CD14-positive monocyte (primary cell): ENCODE results near the gene SLC25A40. TPM values are rescaled to one million over a fixed set of nuclear protein-coding genes. Genes with fewer than 3 reads are reported as not detected.
"Not testable (repeated sequence)": the region's sequence is repeated elsewhere in the genome, so short reads cannot be mapped to it uniquely, and the experiment has no call there.

Source experiments
- DNase-seq, 3 donors: peaks; one replicate each; pipeline ENCODE4 v3.0.0-alpha.2; 2011 to 2022
- H2AFZ ChIP-seq: 2 replicates; pipeline ENCODE4 v1.6.0; 2012; ENCODE audit warnings: mild to moderate bottlenecking, low read depth, low read length, inconsistent platforms; ENCODE audit not compliant: insufficient read depth, poor library complexity, severe bottlenecking
- H3K27ac ChIP-seq, 2 donors: 1 replicate in 1 of 2; 2 replicates in 1 of 2; pipeline ENCODE4 v1.5.1; 2012 to 2013; ENCODE audit warnings: low read length in 2 of 2, control low read depth in 1 of 2, inconsistent platforms in 1 of 2, low read depth in 1 of 2, mild to moderate bottlenecking in 1 of 2
- H3K27me3 ChIP-seq, 2 donors: one replicate each; pipeline versions ENCODE4 v1.6.0 to v1.6.1; 2011 to 2013; ENCODE audit warnings: low read length in 2 of 2; ENCODE audit not compliant: control insufficient read depth in 2 of 2, insufficient read depth in 2 of 2
- H3K36me3 ChIP-seq, 2 donors: replicated peaks in 1 of 2; 1 replicate in 1 of 2; 2 replicates in 1 of 2; pipeline versions ENCODE4 v1.5.1 to v1.6.1; 2012 to 2013; ENCODE audit warnings: low read length in 2 of 2, control low read depth in 1 of 2, inconsistent platforms in 1 of 2, mild to moderate bottlenecking in 1 of 2; ENCODE audit not compliant: insufficient read depth in 2 of 2, control insufficient read depth in 1 of 2
- H3K4me1 ChIP-seq, 2 donors: 1 replicate in 1 of 2; 2 replicates in 1 of 2; pipeline versions ENCODE4 v1.5.1 to v1.6.1; 2012 to 2013; ENCODE audit warnings: low read length in 2 of 2, control low read depth in 1 of 2, inconsistent platforms in 1 of 2, mild to moderate bottlenecking in 1 of 2, moderate library complexity in 1 of 2; ENCODE audit not compliant: insufficient read depth in 2 of 2, control insufficient read depth in 1 of 2
- H3K4me2 ChIP-seq: replicated peaks from 2 replicates; pipeline ENCODE3; 2012; ENCODE audit warnings: low read length, moderate library complexity, mild to moderate bottlenecking; ENCODE audit not compliant: poor library complexity, severe bottlenecking; ENCODE audit errors: extremely low read depth
- H3K4me3 ChIP-seq, 3 experiments: fragments of 200-600 bp in 1 of 3; sonication (generic) in 1 of 3; replicated peaks in 1 of 3; 1 replicate in 2 of 3; 2 replicates in 1 of 3; pipeline ENCODE4 v1.5.1; 2011 to 2013; ENCODE audit warnings: low read length in 3 of 3, mild to moderate bottlenecking in 3 of 3, control low read depth in 2 of 3, low read depth in 2 of 3, inconsistent platforms in 1 of 3, moderate library complexity in 1 of 3
- H3K79me2 ChIP-seq: 2 replicates; pipeline ENCODE4 v1.6.0; 2012; ENCODE audit warnings: mild to moderate bottlenecking, control low read depth, inconsistent platforms, low read length, moderate library complexity; ENCODE audit not compliant: insufficient read depth
- H3K9ac ChIP-seq: 2 replicates; pipeline ENCODE4 v1.6.0; 2017; ENCODE audit warnings: low read length, mild to moderate bottlenecking; ENCODE audit not compliant: insufficient read depth, poor library complexity, severe bottlenecking
- H3K9me3 ChIP-seq, 2 donors: replicated peaks in 1 of 2; 1 replicate in 1 of 2; 2 replicates in 1 of 2; pipeline versions ENCODE4 v1.5.1 to v1.6.1; 2012 to 2013; ENCODE audit warnings: low read length in 2 of 2, control low read depth in 1 of 2; ENCODE audit not compliant: control insufficient read depth in 1 of 2, insufficient read depth in 1 of 2
- H4K20me1 ChIP-seq: 2 replicates; pipeline ENCODE4 v1.6.0; 2012; ENCODE audit warnings: mild to moderate bottlenecking, low read length, control low read depth, moderate library complexity; ENCODE audit not compliant: insufficient read depth
- H3K27ac Mint-ChIP-seq, 7 donors: one replicate each; pipeline ENCODE4 v1.8.0; 2020; ENCODE audit warnings: mild to moderate bottlenecking in 7 of 7, mixed read lengths in 7 of 7, moderate library complexity in 6 of 7, inconsistent platforms in 2 of 7
- H3K27me3 Mint-ChIP-seq, 3 donors: one replicate each; pipeline ENCODE4 v1.8.0; 2021 to 2022; ENCODE audit warnings: low read depth in 3 of 3, mild to moderate bottlenecking in 3 of 3, mixed read lengths in 3 of 3, moderate library complexity in 3 of 3, inconsistent platforms in 1 of 3
- H3K36me3 Mint-ChIP-seq, 2 donors: one replicate each; pipeline ENCODE4 v1.8.0; 2020; ENCODE audit warnings: mixed read lengths in 2 of 2, inconsistent platforms in 1 of 2, mild to moderate bottlenecking in 1 of 2
- H3K4me1 Mint-ChIP-seq: one replicate; pipeline ENCODE4 v1.8.0; 2020; ENCODE audit warnings: mild to moderate bottlenecking, mixed read lengths
- H3K4me3 Mint-ChIP-seq, 2 donors: one replicate each; pipeline ENCODE4 v1.8.0; 2020; ENCODE audit warnings: mild to moderate bottlenecking in 2 of 2, mixed read lengths in 2 of 2, moderate library complexity in 1 of 2
- H3K9me3 Mint-ChIP-seq, 7 donors: one replicate each; pipeline ENCODE4 v1.8.0; 2020 to 2022; ENCODE audit warnings: mixed read lengths in 7 of 7, mild to moderate bottlenecking in 6 of 7, moderate library complexity in 6 of 7, inconsistent platforms in 2 of 7
- WGBS: methylation state at CpG from one replicate; pipeline ENCODE4 v1.1.5; 2013; ENCODE audit warnings: missing lambda C conversion rate; ENCODE audit not compliant: insufficient coverage; 5-methylcytosine and 5-hydroxymethylcytosine counted together
- intact Hi-C, 2 donors: fragments of 100-400 bp; cut with micrococcal nuclease; formaldehyde crosslinking; loops; one replicate each; pipeline versions ENCODE4 v1.15.0 to v1.15.1; 2023
- polyA plus RNA-seq, 3 donors: library from polyadenylated mRNA; depleted of rRNA in 1 of 3; unstranded in 2 of 3; stranded (reverse) in 1 of 3; fragments of 300-500 nt in 2 of 3; fragments of >200 nt in 1 of 3; fragmentation: Illumina TruSeq in 2 of 3; gene quantifications; 1 replicate in 2 of 3; 2 replicates in 1 of 3; pipeline ENCODE4 v1.2.3, GENCODE V29; 2012 to 2021
- TF ChIP-seq, protein P1 (sequence below): fragments of 200-600 bp; IDR thresholded peaks from one replicate; pipeline ENCODE4 v1.8.0; 2022; ENCODE audit warnings: antibody characterized with exemption, mild to moderate bottlenecking

Gene SLC25A40
- polyA plus RNA-seq, 3 donors: 23.5 to 36.3 (median 26.2) TPM

- H3K9ac ChIP-seq: no peak overlapping the region
- H3K79me2 ChIP-seq: peaks cover 89% of the 10 kb centered on the region
- intact Hi-C loops: loop anchor here in 1 of 2 donors (10.0 kb wide), 1 partner anchor 718 kb away; the partner anchor contains the start of gene DMTF1
- DNase-seq: peak in 1 of 3 donors; percentile 53
- peaks cover 28 to 41% of the 10 kb centered on the region in 2 donors for H3K4me1 ChIP-seq
- H2AFZ ChIP-seq: no peak overlapping the region
- no peak overlapping the region for H3K4me3 ChIP-seq
- H3K36me3 ChIP-seq: peaks cover 5 to 38% of the 10 kb centered on the region in 2 donors
- H3K9me3 Mint-ChIP-seq: peaks cover 14 to 36% (median 28%) of the 10 kb centered on the region in 7 donors
- peaks cover 22 to 29% of the 10 kb centered on the region in 2 donors for H3K9me3 ChIP-seq
- peaks cover 47% of the 10 kb centered on the region for H3K4me1 Mint-ChIP-seq
- H3K27me3 ChIP-seq: no peaks in the 10 kb centered on the region
- TF ChIP-seq, protein P1, sequence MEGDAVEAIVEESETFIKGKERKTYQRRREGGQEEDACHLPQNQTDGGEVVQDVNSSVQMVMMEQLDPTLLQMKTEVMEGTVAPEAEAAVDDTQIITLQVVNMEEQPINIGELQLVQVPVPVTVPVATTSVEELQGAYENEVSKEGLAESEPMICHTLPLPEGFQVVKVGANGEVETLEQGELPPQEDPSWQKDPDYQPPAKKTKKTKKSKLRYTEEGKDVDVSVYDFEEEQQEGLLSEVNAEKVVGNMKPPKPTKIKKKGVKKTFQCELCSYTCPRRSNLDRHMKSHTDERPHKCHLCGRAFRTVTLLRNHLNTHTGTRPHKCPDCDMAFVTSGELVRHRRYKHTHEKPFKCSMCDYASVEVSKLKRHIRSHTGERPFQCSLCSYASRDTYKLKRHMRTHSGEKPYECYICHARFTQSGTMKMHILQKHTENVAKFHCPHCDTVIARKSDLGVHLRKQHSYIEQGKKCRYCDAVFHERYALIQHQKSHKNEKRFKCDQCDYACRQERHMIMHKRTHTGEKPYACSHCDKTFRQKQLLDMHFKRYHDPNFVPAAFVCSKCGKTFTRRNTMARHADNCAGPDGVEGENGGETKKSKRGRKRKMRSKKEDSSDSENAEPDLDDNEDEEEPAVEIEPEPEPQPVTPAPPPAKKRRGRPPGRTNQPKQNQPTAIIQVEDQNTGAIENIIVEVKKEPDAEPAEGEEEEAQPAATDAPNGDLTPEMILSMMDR: no peak
- no peak overlapping the region for H3K4me2 ChIP-seq
- 98% methylated on average over 4 of the region's 5 CpGs for WGBS
- peak overlapping the region in 1 of 2 donors; percentile 12 for H3K4me3 Mint-ChIP-seq
- peaks cover 27 to 42% of the 10 kb centered on the region in 2 donors for H3K36me3 Mint-ChIP-seq
- no peak overlapping the region for H3K27ac ChIP-seq
- peaks cover 0 to 2% (median 0%) of the 10 kb centered on the region in 3 donors for H3K27me3 Mint-ChIP-seq
- peak overlapping the region in 4 of 7 donors; percentile 25 to 89 (median 68) for H3K27ac Mint-ChIP-seq
- H4K20me1 ChIP-seq: peaks cover 51% of the 10 kb centered on the region
These were observed 3.8 kb downstream of the SLC25A40 start for GRCh38 chr7:87872346-87872745.

DNA sequence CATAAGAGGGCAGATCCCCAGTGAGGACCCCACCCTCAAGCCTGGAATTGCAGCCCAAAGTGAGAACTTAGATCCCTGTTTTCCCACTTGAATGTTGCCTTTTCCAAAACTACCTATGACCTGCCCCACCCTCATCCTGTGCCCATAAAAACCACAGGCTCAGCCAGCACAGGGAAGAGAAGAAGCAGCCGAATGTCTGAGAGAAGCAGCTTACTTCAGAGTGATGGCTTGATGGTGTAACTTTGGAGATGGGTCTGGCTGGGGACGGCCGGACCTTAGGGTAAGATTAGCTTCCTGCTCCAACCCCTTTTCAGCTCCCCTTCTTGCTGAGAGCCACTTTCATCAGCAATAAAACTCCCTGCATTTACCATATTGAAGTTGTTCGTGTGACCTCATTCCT is 5.7 kb downstream of the SLC25A40 start:
- Histone ChIP-seq H3K27ac (no peak overlapping the region), H3K4me1 (peaks cover 28 to 34% of the 10 kb centered on the region in 2 donors), H2AFZ (no peak overlapping the region), H3K4me2 (no peak overlapping the region), H3K27me3 (no peaks in the 10 kb centered on the region), H3K79me2 (peaks cover 91% of the 10 kb centered on the region), H4K20me1 (peaks cover 67% of the 10 kb centered on the region), H3K4me3 (no peak overlapping the region), H3K9me3 (peaks cover 36 to 44% of the 10 kb centered on the region in 2 donors), H3K9ac (no peak overlapping the region), H3K36me3 (peaks cover 11 to 57% of the 10 kb centered on the region in 2 donors)
- Mint-ChIP-seq H3K4me3 (no peak overlapping the region), H3K27ac (peak overlapping the region in 2 of 7 donors; percentile 5 to 33), H3K27me3 (peaks cover 0 to 2% (median 0%) of the 10 kb centered on the region in 3 donors), H3K9me3 (peaks cover 30 to 51% (median 44%) of the 10 kb centered on the region in 7 donors), H3K4me1 (peaks cover 45% of the 10 kb centered on the region), H3K36me3 (peaks cover 46 to 60% of the 10 kb centered on the region in 2 donors)
- intact Hi-C loops: loop anchor here in 1 of 2 donors (10.0 kb wide), 1 partner anchor 716 kb away; the partner anchor contains the start of gene DMTF1
- DNase-seq: no peak
- TF ChIP-seq, protein P1: no peak
- 100% methylated on average over 1 of the region's 4 CpGs for WGBS

DNA sequence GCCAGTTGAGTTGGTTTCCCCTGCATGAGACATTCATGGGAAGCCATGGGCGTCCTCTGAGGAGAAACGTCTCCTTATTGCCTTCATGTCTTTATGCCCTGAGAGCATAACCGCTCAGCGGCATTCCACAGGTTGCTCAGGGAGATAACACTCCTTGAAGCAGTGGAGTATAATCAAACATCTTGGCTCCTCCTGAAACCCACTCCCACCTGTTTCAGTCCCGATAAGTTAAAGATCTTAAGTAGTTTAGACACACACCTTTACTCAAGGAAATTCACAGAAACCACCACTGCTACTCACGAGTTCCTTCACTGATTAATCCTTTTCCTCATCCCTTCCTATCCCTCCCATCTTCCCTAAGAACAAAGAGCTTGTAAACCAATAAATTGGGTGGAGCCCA is 9.6 kb downstream of the SLC25A40 start:
- H3K4me3 ChIP-seq, H3K27me3 Mint-ChIP-seq, H3K27me3 ChIP-seq, DNase-seq, H3K9ac ChIP-seq, H3K4me3 Mint-ChIP-seq, H2AFZ ChIP-seq, intact Hi-C loops, H3K27ac Mint-ChIP-seq, H3K4me1 ChIP-seq, H3K27ac ChIP-seq, H3K4me2 ChIP-seq: not testable (repeated sequence)
- peaks cover 16% of the 10 kb centered on the region for H3K4me1 Mint-ChIP-seq
- H3K9me3 ChIP-seq: peaks cover 41 to 45% of the 10 kb centered on the region in 2 donors
- 100% methylated on average over 4 of the region's 6 CpGs for WGBS
- peaks cover 56% of the 10 kb centered on the region for H4K20me1 ChIP-seq
- H3K36me3 ChIP-seq: peaks cover 14 to 71% of the 10 kb centered on the region in 2 donors
- peaks cover 58 to 76% of the 10 kb centered on the region in 2 donors for H3K36me3 Mint-ChIP-seq
- H3K9me3 Mint-ChIP-seq: peaks cover 35 to 54% (median 44%) of the 10 kb centered on the region in 7 donors
- peaks cover 100% of the 10 kb centered on the region for H3K79me2 ChIP-seq
